ENCODE data around the gene SVBP.

GRCh38 chr1:42773420-42773819 lies 43.8 kb downstream of the SVBP start:
- TF ChIP-seq, protein P1, sequence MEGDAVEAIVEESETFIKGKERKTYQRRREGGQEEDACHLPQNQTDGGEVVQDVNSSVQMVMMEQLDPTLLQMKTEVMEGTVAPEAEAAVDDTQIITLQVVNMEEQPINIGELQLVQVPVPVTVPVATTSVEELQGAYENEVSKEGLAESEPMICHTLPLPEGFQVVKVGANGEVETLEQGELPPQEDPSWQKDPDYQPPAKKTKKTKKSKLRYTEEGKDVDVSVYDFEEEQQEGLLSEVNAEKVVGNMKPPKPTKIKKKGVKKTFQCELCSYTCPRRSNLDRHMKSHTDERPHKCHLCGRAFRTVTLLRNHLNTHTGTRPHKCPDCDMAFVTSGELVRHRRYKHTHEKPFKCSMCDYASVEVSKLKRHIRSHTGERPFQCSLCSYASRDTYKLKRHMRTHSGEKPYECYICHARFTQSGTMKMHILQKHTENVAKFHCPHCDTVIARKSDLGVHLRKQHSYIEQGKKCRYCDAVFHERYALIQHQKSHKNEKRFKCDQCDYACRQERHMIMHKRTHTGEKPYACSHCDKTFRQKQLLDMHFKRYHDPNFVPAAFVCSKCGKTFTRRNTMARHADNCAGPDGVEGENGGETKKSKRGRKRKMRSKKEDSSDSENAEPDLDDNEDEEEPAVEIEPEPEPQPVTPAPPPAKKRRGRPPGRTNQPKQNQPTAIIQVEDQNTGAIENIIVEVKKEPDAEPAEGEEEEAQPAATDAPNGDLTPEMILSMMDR (IDR thresholded peaks at IDR 0.05; ENCODE audit: control extremely low read depth in 1 of 3, insufficient read depth in 1 of 3, low read depth in 1 of 3, low read length in 3 of 3) = no peak
- TF ChIP-seq POLR2AphosphoS5 (IDR thresholded peaks at IDR 0.05; ENCODE audit: low read depth, low read length) (no peak), TCF12 (IDR thresholded peaks at IDR 0.05; ENCODE audit: low read depth, low read length) (no peak), EGR1 (IDR thresholded peaks at IDR 0.05; ENCODE audit: borderline replicate concordance, low read depth, low read length) (no peak), HDAC2 (IDR thresholded peaks at IDR 0.05; ENCODE audit: borderline replicate concordance in 1 of 2, low read depth in 2 of 2, low read length in 2 of 2) (no peak), ASH2L (IDR thresholded peaks at IDR 0.05; ENCODE audit: low read length) (no peak), SP4 (IDR thresholded peaks at IDR 0.05; ENCODE audit: low read length) (no peak), RAD21 (IDR thresholded peaks at IDR 0.05 in 1 of 2, conservative IDR thresholded peaks at IDR 0.05 in 1 of 2; ENCODE audit: low read depth in 2 of 2, low read length in 2 of 2) (no peak), CBX5 (IDR thresholded peaks at IDR 0.05; ENCODE audit: low read depth, low read length) (no peak), SIN3A (conservative IDR thresholded peaks at IDR 0.05 in 1 of 2, IDR thresholded peaks at IDR 0.05 in 1 of 2; ENCODE audit: low read depth in 1 of 2, low read length in 2 of 2) (no peak), EZH2 (IDR thresholded peaks at IDR 0.05; ENCODE audit: low read depth, low read length, severe bottlenecking) (no peak)
- TF ChIP-seq, protein P2, sequence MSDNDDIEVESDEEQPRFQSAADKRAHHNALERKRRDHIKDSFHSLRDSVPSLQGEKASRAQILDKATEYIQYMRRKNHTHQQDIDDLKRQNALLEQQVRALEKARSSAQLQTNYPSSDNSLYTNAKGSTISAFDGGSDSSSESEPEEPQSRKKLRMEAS (IDR thresholded peaks at IDR 0.05) = no peak

All from H1 (cell line).